Smooth muscle cell (in vitro differentiated cells): ENCODE measurements around the gene NPAS2. TPM values are rescaled to one million over a fixed set of nuclear protein-coding genes. Genes with fewer than 3 reads are reported as not detected.

ENCODE experiments used
- DNase-seq: peaks from one replicate; lab custom pipeline; 2025; ENCODE audit not compliant: unreplicated experiment; lab: John Stamatoyannopoulos, UW
- H2AFZ ChIP-seq: fragments of 200-600 bp; sonication (generic); 2 replicates; pipeline ENCODE4 v1.6.0; 2016; ENCODE audit warnings: antibody characterized with exemption, low read depth, mild to moderate bottlenecking
- H3F3A ChIP-seq: fragments of 200-600 bp; sonication (generic); 2 replicates; pipeline ENCODE4 v1.6.0; 2017; ENCODE audit warnings: antibody characterized with exemption, low read depth
- H3K27ac ChIP-seq: fragments of 200-600 bp; sonication (generic); 2 replicates; pipeline ENCODE4 v1.5.1; 2016; ENCODE audit warnings: low read depth, mild to moderate bottlenecking
- H3K27me3 ChIP-seq: fragments of 200-600 bp; sonication (generic); 2 replicates; pipeline ENCODE4 v1.6.1; 2016; ENCODE audit warnings: low read depth, mild to moderate bottlenecking
- H3K36me3 ChIP-seq: fragments of 200-600 bp; sonication (generic); 2 replicates; pipeline ENCODE4 v1.5.1; 2016; ENCODE audit warnings: low read depth
- H3K4me1 ChIP-seq: fragments of 200-600 bp; sonication (generic); 2 replicates; pipeline ENCODE4 v1.5.1; 2016; ENCODE audit warnings: low read depth
- H3K4me2 ChIP-seq: fragments of 200-600 bp; sonication (generic); 2 replicates; pipeline ENCODE4 v1.6.0; 2016; ENCODE audit warnings: mild to moderate bottlenecking
- H3K4me3 ChIP-seq: fragments of 200-600 bp; sonication (generic); 2 replicates; pipeline ENCODE4 v1.5.1; 2016; ENCODE audit warnings: mild to moderate bottlenecking
- H3K79me2 ChIP-seq: fragments of 200-600 bp; sonication (generic); 2 replicates; pipeline ENCODE4 v1.6.0; 2016; ENCODE audit warnings: low read depth, mild to moderate bottlenecking
- H3K9ac ChIP-seq: fragments of 200-600 bp; sonication (generic); 2 replicates; pipeline ENCODE4 v1.6.0; 2016; ENCODE audit warnings: low read depth
- H3K9me3 ChIP-seq: fragments of 200-600 bp; sonication (generic); replicated peaks from 2 replicates; pipeline ENCODE4 v1.5.1; 2016; ENCODE audit warnings: low read depth
- H4K20me1 ChIP-seq: fragments of 200-600 bp; sonication (generic); 2 replicates; pipeline ENCODE4 v1.6.0; 2016; ENCODE audit warnings: low read depth
- WGBS: methylation state at CpG from one replicate; pipeline ENCODE4 v1.1.7; 2016; ENCODE audit warnings: low lambda C conversion rate; 5-methylcytosine and 5-hydroxymethylcytosine counted together
- polyA plus RNA-seq: library from polyadenylated mRNA; unstranded; fragments of >200 nt; fragmentation: Nextera tagmentation; extraction: Ambion mirVana; gene quantifications from 2 replicates; pipeline ENCODE4 v1.2.1, GENCODE V29; 2016
- total RNA-seq: library from RNA; depleted of rRNA; stranded (reverse); fragments of >200 nt; gene quantifications from 2 replicates; pipeline ENCODE4 v1.2.3, GENCODE V29; 2014
- TF ChIP-seq, protein P1 (sequence below): fragments of 200-600 bp; sonication (generic); IDR thresholded peaks from 2 replicates; pipeline ENCODE4 v1.5.1; 2017; ENCODE audit warnings: borderline replicate concordance, mild to moderate bottlenecking, antibody characterized with exemption; ENCODE audit not compliant: insufficient read depth, poor library complexity, severe bottlenecking

The NPAS2 gene
- total and polyA plus RNA-seq, 2 experiments from 2014 or later: 20.2 to 20.7 TPM

DNA sequence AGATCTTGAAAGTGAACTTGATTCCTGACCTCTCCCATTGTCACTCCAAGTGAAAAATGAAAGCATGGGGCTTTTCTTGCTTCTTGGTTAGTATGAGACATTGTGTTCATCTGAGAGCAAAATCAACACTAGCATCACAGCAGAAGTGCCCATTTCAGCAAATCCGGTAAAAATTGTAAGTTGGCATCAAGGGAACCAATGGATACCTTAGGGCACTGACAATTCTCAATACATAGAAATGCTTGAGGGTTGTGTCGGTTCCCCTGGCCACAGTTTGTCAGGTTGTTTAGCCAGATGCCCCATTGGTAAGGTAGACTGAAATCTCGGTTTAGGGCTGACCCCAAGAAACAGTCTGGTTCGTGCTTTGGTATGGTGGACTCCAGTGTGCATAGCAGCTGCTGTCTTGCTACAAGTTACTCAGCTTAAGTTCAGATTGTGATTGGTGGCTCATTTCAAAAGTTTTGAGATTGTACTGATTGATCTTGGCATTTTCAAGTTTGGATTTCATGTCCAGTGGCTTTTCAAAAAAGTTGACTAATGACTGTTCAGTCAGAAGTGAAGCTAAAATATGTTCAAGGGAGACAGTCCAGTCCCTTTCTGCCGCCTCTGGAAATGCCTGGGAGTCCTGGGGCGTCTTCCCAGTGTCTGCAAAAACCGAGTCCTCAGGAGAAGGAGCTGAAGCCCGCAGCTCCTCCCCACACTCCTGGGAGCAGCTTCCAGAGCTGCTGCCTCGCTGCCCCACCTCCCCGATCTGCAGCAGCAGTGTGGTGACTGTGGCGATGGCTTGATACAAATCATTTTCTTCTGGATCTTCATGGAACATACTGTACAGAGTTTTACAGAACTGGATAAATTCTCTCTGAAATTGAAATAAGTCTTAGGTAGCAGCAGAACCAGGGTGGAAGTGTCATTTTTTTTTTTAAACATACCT is 187.7 kb downstream of the NPAS2 start:
- no peaks in the 10 kb centered on the region for H3K27me3 ChIP-seq
- no peak overlapping the region for H3K4me3 ChIP-seq
- H4K20me1 ChIP-seq: peaks cover 79% of the 10 kb centered on the region
- H3K9ac ChIP-seq: no peak overlapping the region
- peaks cover 49% of the 10 kb centered on the region for H3F3A ChIP-seq
- peak overlapping the region; percentile 42 for H3K27ac ChIP-seq
- H3K36me3 ChIP-seq: peaks cover 15% of the 10 kb centered on the region
- H3K9me3 ChIP-seq: no peaks in the 10 kb centered on the region
- H2AFZ ChIP-seq: no peak overlapping the region
- H3K4me1 ChIP-seq: peaks cover 12% of the 10 kb centered on the region
- 89% methylated on average over 11 of the region's 11 CpGs for WGBS
- peaks cover 46% of the 10 kb centered on the region for H3K79me2 ChIP-seq
- TF ChIP-seq, protein P1, sequence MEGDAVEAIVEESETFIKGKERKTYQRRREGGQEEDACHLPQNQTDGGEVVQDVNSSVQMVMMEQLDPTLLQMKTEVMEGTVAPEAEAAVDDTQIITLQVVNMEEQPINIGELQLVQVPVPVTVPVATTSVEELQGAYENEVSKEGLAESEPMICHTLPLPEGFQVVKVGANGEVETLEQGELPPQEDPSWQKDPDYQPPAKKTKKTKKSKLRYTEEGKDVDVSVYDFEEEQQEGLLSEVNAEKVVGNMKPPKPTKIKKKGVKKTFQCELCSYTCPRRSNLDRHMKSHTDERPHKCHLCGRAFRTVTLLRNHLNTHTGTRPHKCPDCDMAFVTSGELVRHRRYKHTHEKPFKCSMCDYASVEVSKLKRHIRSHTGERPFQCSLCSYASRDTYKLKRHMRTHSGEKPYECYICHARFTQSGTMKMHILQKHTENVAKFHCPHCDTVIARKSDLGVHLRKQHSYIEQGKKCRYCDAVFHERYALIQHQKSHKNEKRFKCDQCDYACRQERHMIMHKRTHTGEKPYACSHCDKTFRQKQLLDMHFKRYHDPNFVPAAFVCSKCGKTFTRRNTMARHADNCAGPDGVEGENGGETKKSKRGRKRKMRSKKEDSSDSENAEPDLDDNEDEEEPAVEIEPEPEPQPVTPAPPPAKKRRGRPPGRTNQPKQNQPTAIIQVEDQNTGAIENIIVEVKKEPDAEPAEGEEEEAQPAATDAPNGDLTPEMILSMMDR: no peak
- no peak for DNase-seq
- no peak overlapping the region for H3K4me2 ChIP-seq

DNA sequence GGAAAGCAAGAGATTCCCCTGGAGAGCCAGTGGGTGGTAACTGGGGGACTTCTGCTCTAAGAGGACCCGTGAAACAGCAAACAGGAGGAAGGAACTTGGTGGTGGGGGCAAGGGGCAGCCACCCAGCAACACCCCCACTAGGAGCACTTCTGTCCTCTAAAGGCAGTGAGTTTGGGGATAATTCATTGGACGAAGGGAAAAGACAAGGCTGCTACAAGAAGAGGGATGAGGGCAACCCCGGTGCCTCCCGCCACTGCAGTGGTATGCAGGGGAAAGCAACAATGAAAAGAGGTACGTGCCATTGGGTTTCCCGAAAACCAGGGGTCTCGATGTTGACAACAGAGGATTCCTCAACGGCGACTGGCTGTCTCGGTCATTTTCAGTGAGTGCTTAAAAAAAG is 191.2 kb downstream of the NPAS2 start:
- peaks cover 18% of the 10 kb centered on the region for H3K36me3 ChIP-seq
- DNase-seq: no peak
- H2AFZ ChIP-seq: no peak overlapping the region

DNA sequence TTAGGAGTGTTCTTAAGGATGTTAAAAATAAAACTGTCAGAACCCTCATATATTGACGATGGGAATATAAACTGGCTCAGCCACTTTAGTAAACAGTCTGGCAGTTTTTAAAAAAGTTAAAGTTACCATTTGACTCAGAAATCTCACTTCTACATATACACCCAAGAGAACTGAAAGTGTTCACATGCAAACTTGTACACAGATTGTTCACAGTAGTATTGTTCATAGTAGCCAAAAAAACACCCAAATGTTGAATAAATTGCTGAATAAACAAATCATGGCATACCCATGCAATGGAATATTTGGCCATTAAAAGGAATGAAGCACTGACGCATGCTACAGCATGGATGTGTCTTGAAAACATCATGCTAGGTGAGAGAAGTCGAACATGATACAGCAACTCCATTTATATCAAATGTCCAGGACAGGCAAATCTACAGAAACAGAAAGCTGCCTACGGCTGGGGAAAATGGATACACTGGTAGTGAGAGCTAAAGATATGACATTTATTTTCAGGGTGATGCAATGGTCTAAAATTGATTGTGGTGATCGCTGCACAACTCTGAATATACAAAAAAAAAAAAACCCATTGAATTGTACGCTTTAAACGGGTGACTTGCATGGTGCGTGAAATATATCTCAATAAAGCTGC is 192.2 kb downstream of the NPAS2 start:
- TF ChIP-seq, protein P1: no peak
- H4K20me1 ChIP-seq: peaks cover 45% of the 10 kb centered on the region
- H3K4me2 ChIP-seq: no peak overlapping the region
- WGBS: 76% methylated on average over 8 of the region's 8 CpGs
- no peak overlapping the region for H3K4me3 ChIP-seq
- H3K36me3 ChIP-seq: peaks cover 8% of the 10 kb centered on the region
- H3K27me3 ChIP-seq: no peaks in the 10 kb centered on the region
- no peaks in the 10 kb centered on the region for H3K4me1 ChIP-seq
- H3K27ac ChIP-seq: no peak overlapping the region
- no peak overlapping the region for H2AFZ ChIP-seq
- H3K9me3 ChIP-seq: no peaks in the 10 kb centered on the region
- no peak for DNase-seq
- peaks cover 20% of the 10 kb centered on the region for H3F3A ChIP-seq
- peaks cover 5% of the 10 kb centered on the region for H3K79me2 ChIP-seq
- no peak overlapping the region for H3K9ac ChIP-seq

More for the DNA sequence above, 191.2 kb downstream of the NPAS2 start:
- Histone ChIP-seq H3K4me2 (no peak overlapping the region), H3K9me3 (no peaks in the 10 kb centered on the region), H3K4me3 (no peak overlapping the region), H3K9ac (no peak overlapping the region), H3K27ac (peak overlapping the region; percentile 34), H3F3A (peaks cover 30% of the 10 kb centered on the region), H3K27me3 (no peaks in the 10 kb centered on the region), H3K4me1 (no peaks in the 10 kb centered on the region), H3K79me2 (peaks cover 13% of the 10 kb centered on the region), H4K20me1 (peaks cover 55% of the 10 kb centered on the region)
- WGBS: 87% methylated on average over 10 of the region's 10 CpGs
- TF ChIP-seq, protein P1: no peak
